OCI-M2 (cell line): ENCODE results near the gene FRMD5.
"Not testable (repeated sequence)": the region's sequence is repeated elsewhere in the genome, so short reads cannot be mapped to it uniquely, and the experiment has no call there.

Experiments used
- DNase-seq: peaks from one replicate; lab custom pipeline; 2025; ENCODE audit not compliant: unreplicated experiment; lab: John Stamatoyannopoulos, UW

Gene FRMD5

DNA sequence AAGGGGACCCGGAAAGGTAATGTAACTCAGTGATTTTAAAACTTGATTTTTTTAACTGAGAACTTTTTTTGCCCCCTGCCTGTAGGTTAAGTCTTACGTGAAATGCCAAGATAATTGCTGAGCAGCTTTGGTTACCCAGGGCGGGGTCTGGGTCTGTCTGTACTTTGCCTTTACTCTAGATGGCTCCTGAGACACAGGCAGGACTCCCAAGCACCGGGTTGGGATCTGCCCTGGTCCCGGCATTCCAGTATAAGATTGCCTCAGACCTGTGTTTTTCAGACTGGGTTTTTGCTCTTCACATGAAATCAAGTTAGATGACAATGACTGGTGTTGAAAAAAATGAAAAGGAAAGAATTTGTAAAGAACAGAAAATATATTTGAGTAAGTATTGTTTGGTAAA, 328.0 kb downstream of the FRMD5 start:
- DNase-seq = no peak

DNA sequence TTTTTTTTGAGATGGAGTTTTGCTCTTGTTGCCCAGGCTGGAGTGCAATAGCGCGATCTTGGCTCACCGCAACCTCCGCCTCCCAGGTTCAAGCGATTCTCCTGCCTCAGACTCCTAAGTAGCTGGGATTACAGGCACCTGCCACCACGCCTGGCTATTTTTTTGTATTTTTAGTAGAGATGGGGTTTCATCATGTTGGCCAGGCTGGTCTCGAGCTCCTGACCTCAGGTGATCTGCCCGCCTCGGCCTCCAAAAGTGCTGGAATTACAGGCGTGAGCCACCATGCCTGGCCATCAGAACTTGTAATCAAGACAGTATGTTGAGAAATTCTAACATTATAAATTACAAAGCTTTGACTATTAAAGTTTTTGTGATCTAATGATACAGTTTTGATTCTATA, 328.4 kb downstream of the FRMD5 start:
- DNase-seq = not testable (repeated sequence)

DNA sequence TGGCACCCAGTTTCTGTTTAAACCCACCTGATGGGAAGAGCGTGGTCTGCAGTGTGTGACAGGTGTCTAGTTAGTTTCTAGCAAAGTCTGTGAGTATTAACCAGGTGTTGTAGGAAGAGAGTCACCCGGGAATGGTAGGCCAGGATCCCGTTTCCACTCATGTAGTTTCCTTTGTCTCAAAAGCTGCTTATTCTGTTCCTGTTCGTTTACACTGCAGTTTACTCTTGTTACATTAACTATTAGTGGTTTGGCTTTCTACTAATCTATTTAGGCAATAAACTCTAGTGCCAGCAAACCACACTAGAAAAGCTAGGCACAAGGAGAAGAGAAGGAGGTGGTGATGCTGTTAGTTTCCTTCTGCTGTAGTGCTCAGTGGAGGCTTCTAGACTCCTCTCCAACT, 335.5 kb downstream of the FRMD5 start:
- no peak for DNase-seq

- DNase-seq = no peak
Measured at GRCh38 chr15:43854801-43855200, 340.3 kb downstream of the FRMD5 start.

DNA sequence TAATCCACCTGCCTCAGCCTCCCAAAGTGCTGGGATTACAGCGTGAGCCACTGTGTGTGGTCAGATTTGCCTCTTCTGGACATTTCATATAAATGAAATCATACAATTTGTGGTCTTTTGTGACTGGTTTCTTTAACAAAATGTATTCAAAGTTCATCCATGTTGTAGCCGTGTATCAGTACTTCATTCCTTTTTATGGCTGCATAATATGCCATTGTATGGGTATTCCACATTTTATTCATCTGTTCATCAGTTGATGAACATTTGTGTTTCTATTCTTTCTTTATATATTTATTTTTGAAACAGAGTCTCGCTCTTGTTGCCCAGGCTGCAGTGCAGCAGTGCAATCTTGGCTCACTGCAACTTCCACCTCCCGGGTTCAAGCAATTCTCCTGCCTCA, 342.5 kb downstream of the FRMD5 start:
- no peak for DNase-seq

DNA sequence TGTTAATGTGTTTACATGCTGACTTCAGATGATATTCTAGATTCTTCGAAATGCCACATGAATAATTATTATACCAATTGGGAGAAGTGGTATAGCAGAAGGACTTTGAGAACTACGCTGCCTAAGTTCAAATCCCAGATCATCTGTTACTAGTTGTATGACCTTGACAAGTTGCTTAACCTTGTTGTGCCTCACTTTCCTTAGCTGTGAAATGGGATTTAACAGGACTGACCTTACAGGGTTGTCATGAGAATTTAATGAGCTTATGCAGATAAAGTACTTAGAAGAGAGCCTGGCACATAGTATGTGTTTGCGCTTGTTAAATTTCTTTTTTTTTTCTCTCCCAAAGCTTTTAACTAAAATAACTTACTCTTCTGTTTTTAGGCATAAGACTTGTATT, 343.8 kb downstream of the FRMD5 start:
- DNase-seq = no peak

DNA sequence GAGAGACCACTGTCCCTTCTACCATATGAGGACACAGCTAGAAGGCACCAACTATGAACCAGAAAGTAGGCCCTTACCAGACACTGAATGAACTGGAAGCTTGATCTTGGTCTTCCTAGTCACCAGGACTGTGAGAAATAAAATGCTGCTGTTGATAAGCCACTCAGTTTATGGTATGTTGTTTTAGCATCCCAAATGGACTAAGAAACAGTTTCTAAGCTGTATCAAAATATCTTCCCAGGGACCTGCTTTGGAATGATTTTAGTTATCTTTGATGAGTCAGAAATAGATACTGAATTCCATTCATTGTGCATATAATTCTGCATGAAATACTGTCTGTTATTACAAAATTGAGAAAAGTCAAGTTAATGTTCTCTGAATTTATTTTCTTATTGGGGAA, 349.6 kb downstream of the FRMD5 start:
- no peak for DNase-seq

GRCh38 chr15:43832485-43832884, 362.6 kb downstream of the FRMD5 start:
- DNase-seq = not testable (repeated sequence)

- DNase-seq = not testable (repeated sequence)
Measured at GRCh38 chr15:43831519-43832052, 363.5 kb downstream of the FRMD5 start.

DNA sequence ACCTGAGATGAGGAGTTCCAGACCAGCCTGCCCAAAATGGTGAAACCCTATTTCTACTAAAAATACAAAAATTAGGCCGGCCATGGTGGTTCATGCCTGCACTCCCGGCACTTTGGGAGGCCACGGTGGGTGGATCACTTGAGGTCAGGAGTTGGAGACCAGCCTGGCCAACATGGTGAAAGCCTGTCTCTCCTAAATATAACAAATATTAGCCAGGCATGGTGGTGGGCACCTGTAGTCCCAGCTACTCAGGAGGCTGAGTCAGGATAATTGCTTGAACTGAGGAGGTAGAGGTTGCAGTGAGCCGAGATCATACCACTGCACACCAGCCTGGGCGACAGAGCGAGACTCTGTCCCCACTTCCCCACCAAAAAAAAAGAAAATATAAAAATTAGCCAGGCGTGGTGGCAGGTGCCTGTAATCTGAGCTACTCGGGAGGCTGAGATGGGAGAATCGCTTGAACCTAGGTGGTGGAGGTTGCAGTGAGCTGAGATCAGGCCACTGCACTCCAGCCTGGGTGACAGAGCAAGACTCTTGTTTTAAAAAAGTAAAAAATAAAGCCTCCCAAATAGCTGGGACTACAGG, 364.3 kb downstream of the FRMD5 start:
- DNase-seq = not testable (repeated sequence)

- not testable (repeated sequence) for DNase-seq
Measured at GRCh38 chr15:43829951-43830540, 365.0 kb downstream of the FRMD5 start.

DNA sequence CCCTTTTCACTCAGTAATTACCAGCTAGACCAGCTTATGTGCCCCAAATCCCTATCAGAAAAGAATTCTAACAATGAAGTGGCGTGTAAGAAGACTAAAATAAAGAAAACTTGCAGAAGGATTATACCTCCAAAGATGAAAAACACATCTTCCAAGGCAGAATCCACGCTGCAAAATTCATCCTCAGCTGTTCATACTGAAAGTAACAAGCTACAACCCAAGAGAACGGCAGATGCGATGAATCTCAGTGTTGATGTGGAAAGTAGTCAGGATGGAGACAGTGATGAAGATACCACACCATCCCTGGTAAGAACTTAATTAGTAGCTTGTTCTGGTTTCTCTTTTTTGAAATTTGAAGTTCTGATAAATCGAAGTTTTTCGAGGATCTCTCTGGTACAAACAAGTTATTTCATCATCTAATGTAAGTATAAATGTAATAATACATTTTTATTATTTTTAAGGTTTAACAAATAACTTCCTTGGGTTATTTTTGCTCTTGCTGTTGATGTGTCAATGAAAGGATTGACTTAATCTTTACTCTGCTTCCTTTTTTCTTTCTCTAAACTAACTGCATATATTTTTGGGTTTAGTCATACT, 366.9 kb downstream of the FRMD5 start:
- no peak for DNase-seq

- DNase-seq = no peak
Measured at GRCh38 chr15:43826508-43827341, 368.3 kb downstream of the FRMD5 start, which contains the start of gene WDR76. WDR76 (plus strand) TSS chr15:43827002; CDS start chr15:43827033, 31 bp downstream.

DNA sequence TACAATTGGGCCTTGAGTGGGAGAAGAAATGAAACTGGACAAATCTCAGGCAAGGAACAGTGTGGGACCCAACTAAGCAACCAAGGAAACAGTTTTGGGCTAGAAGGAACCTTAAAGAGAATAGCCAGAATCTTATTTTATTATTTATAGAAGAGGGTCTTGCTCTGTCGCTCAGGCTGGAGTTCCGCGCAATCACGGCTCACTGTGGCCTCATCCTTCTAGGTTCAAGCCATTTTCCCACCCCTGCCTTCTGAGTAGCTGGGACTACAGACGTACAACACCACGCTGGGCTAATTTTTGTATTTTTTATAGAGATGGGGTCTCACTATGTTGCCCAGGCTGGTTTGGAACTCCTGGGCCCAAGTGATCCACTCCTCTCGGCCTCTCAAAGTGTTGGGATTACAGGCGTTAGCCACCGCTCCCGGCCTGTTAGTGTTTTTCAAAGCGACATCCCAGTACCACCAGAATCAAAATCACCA, 369.0 kb downstream of the FRMD5 start:
- DNase-seq = no peak

DNA sequence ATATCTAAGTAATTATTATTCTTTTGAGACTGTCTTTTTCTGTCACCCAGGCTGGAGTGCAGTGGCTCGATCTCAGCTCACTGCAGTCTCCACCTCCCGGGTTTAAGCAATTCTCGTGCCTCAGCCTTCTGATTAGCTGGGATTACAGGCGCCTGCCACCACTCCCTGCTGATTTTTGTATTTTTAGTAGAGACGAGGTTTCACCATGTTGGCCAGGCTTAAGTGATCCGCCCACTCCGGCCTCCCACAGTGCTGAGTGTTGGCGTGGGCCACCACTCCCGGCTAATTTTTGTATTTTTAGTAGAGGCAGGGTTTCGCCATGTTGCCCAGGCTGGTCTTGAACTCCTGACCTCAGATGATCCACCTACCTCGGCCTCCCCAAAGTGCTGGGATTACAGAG, 369.8 kb downstream of the FRMD5 start:
- DNase-seq = not testable (repeated sequence)

- peak; percentile 72 for DNase-seq
Measured at GRCh38 chr15:43824302-43825246, 370.5 kb downstream of the FRMD5 start, which contains the start of gene MFAP1. MFAP1 (minus strand) TSS chr15:43824690; CDS start chr15:43824569, 121 bp downstream.

GRCh38 chr15:43821505-43821904, 373.6 kb downstream of the FRMD5 start:
- DNase-seq = no peak
